Measurements from ENCODE around the gene APOBEC2.

The APOBEC2 gene

GRCh38 chr6:41092421-41093140 is 39.6 kb downstream of the APOBEC2 start:
- DNase-seq = no peak

GRCh38 chr6:41093729-41094128 is 40.7 kb downstream of the APOBEC2 start:
- DNase-seq = no peak

- no peak for DNase-seq
Observed at GRCh38 chr6:41097467-41098090, 44.6 kb downstream of the APOBEC2 start.

GRCh38 chr6:41098366-41098765 is 45.4 kb downstream of the APOBEC2 start:
- DNase-seq = no peak

GRCh38 chr6:41100871-41101287 is 47.9 kb downstream of the APOBEC2 start:
- DNase-seq = no peak

GRCh38 chr6:41103847-41104246 is 50.8 kb downstream of the APOBEC2 start:
- DNase-seq = no peak

- DNase-seq = no peak
Observed at GRCh38 chr6:41111017-41111416, 58.0 kb downstream of the APOBEC2 start.
